ENCODE data around the gene LEKR1. TPM values are rescaled to one million over a fixed set of nuclear protein-coding genes. Genes with fewer than 3 reads are reported as not detected.

Gene LEKR1
- total and polyA plus RNA-seq, 9 of the 15 experiments (the other 6 are each of a cell fraction or from before 2014, with no cell fraction given): 0.76 to 1.8 (median 1.2) TPM

GRCh38 chr3:157056035-157056434 lies 229.9 kb downstream of the LEKR1 start:
- TF ChIP-seq PBX2 (CRISPR knock-in tag; IDR thresholded peaks at IDR 0.05; ENCODE audit: low read depth): no peak
- peak; percentile 43; the same call in 1 of the 2 replicates for TF ChIP-seq PBX2 (tag; conservative IDR thresholded peaks at IDR 0.05; ENCODE audit: low read depth)
- no peak for TF ChIP-seq IFI16 (CRISPR knock-in tag; IDR thresholded peaks at IDR 0.05)
- TF ChIP-seq MEIS2 (IDR thresholded peaks at IDR 0.05; ENCODE audit: partially characterized antibody): peak; percentile 55
- TF ChIP-seq PKNOX1 (IDR thresholded peaks at IDR 0.05): peak; percentile 51
- ATAC-seq (no peak), DNase-seq (ENCODE audit: extremely low read depth in 1 of 4, low spot score in 3 of 4) (no peak), FAIRE-seq (no peak)
- Histone ChIP-seq H3K9ac (ENCODE audit: insufficient read depth in 1 of 2, low read depth in 2 of 2, low read length in 2 of 2) (no peak overlapping the region), H3K4me1 (replicated peaks in 1 of 2; ENCODE audit: control insufficient read depth in 2 of 2, insufficient read depth in 2 of 2, low read length in 2 of 2) (no peaks in the 10 kb centered on the region), H4K20me1 (replicated peaks; ENCODE audit: control insufficient read depth, insufficient read depth, low read length) (no peaks in the 10 kb centered on the region), H3K4me3 (no peak overlapping the region), H2AFZ (ENCODE audit: low read depth, low read length) (no peak overlapping the region), H3K27ac (ENCODE audit: extremely low read depth, low read depth, low read length) (no peak overlapping the region), H3K9me3 (replicated peaks; ENCODE audit: control insufficient read depth, insufficient read depth, low read depth, low read length) (no peaks in the 10 kb centered on the region), H3K9me1 (ENCODE audit: control insufficient read depth, insufficient read depth, low read length) (no peaks in the 10 kb centered on the region), H3K4me2 (ENCODE audit: insufficient read depth, low read length) (no peak overlapping the region), H3K79me2 (ENCODE audit: control insufficient read depth, insufficient read depth, low read length) (no peaks in the 10 kb centered on the region), H3K27me3 (ENCODE audit: control insufficient read depth in 2 of 2, insufficient read depth in 2 of 2, low read length in 2 of 2) (no peaks in the 10 kb centered on the region), H3K36me3 (ENCODE audit: control insufficient read depth, insufficient read depth, low read length) (no peaks in the 10 kb centered on the region)
- POLR2A ChIA-PET: no interaction called here
- CTCF ChIA-PET (ENCODE audit: low intra/inter-chr PET ratio): no interaction called here
- intact Hi-C loops (cut with micrococcal nuclease): no loop called here
- BruUV-seq (replicated peaks): no TSS peak
- in situ Hi-C loops (cut with MboI): no loop called here
- 18% methylated on average over 1 of the region's 1 CpG for WGBS (ENCODE audit: insufficient coverage, low coverage, missing lambda C conversion rate)

Measured in K562 (cell line).